ENCODE measurements around the gene LRCH1. TPM values are rescaled to one million over a fixed set of nuclear protein-coding genes. Genes with fewer than 3 reads are reported as not detected.
A peak's percentile ranks its signal among the peaks of the same experiment; 100 is the strongest.

Gene LRCH1
- total and polyA plus RNA-seq, 2 experiments from 2014 or later = 3.9 to 9.2 TPM

DNA sequence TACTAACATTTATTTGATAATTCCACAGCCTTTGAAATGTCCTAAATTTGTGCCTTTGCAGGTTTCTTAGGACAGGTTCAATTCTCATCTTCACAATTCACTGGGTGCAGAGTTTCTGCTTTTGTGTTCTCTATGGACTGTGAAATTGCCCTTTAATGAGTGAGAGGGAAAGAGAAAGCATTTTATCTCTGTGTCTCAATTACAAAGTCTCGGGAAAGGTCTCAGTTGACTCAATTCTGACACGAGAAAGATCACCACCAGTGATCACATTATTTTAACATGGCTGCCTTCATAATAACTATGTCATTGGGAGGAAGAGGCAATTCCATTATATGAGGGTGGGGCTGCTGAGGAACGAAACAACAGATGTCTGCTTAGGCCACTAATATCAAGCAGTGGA lies 26.2 kb upstream of the LRCH1 start:
- Histone ChIP-seq H3F3A (replicated peaks; ENCODE audit: low read depth) (no peaks in the 10 kb centered on the region), H3K79me2 (replicated peaks; ENCODE audit: insufficient read depth) (no peaks in the 10 kb centered on the region), H3K36me3 (ENCODE audit: insufficient read depth) (no peaks in the 10 kb centered on the region), H3K4me3 (no peak overlapping the region), H4K20me1 (replicated peaks; ENCODE audit: insufficient read depth) (no peaks in the 10 kb centered on the region), H3K4me2 (no peak overlapping the region), H3K9me2 (ENCODE audit: insufficient read depth) (no peaks in the 10 kb centered on the region), H3K27me3 (ENCODE audit: insufficient read depth) (no peaks in the 10 kb centered on the region), H3K27ac (ENCODE audit: low read depth) (no peak overlapping the region), H3K4me1 (ENCODE audit: insufficient read depth) (peaks cover 2% of the 10 kb centered on the region; the same call in 1 of the 2 replicates), H2AFZ (no peak overlapping the region)
- H3K9me3 Mint-ChIP-seq = no peaks in the 10 kb centered on the region
- H3K4me1 Mint-ChIP-seq = no peaks in the 10 kb centered on the region
- ATAC-seq = no peak
- H3K36me3 Mint-ChIP-seq (ENCODE audit: low read depth) = no peaks in the 10 kb centered on the region
- TF ChIP-seq NANOG (IDR thresholded peaks at IDR 0.05; ENCODE audit: borderline replicate concordance) = no peak
- TF ChIP-seq, protein P1, sequence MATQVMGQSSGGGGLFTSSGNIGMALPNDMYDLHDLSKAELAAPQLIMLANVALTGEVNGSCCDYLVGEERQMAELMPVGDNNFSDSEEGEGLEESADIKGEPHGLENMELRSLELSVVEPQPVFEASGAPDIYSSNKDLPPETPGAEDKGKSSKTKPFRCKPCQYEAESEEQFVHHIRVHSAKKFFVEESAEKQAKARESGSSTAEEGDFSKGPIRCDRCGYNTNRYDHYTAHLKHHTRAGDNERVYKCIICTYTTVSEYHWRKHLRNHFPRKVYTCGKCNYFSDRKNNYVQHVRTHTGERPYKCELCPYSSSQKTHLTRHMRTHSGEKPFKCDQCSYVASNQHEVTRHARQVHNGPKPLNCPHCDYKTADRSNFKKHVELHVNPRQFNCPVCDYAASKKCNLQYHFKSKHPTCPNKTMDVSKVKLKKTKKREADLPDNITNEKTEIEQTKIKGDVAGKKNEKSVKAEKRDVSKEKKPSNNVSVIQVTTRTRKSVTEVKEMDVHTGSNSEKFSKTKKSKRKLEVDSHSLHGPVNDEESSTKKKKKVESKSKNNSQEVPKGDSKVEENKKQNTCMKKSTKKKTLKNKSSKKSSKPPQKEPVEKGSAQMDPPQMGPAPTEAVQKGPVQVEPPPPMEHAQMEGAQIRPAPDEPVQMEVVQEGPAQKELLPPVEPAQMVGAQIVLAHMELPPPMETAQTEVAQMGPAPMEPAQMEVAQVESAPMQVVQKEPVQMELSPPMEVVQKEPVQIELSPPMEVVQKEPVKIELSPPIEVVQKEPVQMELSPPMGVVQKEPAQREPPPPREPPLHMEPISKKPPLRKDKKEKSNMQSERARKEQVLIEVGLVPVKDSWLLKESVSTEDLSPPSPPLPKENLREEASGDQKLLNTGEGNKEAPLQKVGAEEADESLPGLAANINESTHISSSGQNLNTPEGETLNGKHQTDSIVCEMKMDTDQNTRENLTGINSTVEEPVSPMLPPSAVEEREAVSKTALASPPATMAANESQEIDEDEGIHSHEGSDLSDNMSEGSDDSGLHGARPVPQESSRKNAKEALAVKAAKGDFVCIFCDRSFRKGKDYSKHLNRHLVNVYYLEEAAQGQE (IDR thresholded peaks at IDR 0.05; ENCODE audit: unreplicated experiment) = no peak
- no peak for TF ChIP-seq ZNF331 (CRISPR knock-in tag; IDR thresholded peaks at IDR 0.05; ENCODE audit: low read depth)
- no peak for TF ChIP-seq ZNF114 (CRISPR knock-in tag; IDR thresholded peaks at IDR 0.05)
- TF ChIP-seq, protein P2, sequence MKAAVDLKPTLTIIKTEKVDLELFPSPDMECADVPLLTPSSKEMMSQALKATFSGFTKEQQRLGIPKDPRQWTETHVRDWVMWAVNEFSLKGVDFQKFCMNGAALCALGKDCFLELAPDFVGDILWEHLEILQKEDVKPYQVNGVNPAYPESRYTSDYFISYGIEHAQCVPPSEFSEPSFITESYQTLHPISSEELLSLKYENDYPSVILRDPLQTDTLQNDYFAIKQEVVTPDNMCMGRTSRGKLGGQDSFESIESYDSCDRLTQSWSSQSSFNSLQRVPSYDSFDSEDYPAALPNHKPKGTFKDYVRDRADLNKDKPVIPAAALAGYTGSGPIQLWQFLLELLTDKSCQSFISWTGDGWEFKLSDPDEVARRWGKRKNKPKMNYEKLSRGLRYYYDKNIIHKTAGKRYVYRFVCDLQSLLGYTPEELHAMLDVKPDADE (IDR thresholded peaks at IDR 0.05) = no peak
- TF ChIP-seq EZH2phosphoT487 (IDR thresholded peaks at IDR 0.05; ENCODE audit: unreplicated experiment) = no peak
- peaks cover 10% of the 10 kb centered on the region for H3K27me3 Mint-ChIP-seq (ENCODE audit: insufficient read depth, low read depth, poor library complexity)
- no peak overlapping the region for H3K27ac Mint-ChIP-seq
- H3K4me3 Mint-ChIP-seq = no peak overlapping the region
- no peak for DNase-seq (ENCODE audit: low spot score)

DNA sequence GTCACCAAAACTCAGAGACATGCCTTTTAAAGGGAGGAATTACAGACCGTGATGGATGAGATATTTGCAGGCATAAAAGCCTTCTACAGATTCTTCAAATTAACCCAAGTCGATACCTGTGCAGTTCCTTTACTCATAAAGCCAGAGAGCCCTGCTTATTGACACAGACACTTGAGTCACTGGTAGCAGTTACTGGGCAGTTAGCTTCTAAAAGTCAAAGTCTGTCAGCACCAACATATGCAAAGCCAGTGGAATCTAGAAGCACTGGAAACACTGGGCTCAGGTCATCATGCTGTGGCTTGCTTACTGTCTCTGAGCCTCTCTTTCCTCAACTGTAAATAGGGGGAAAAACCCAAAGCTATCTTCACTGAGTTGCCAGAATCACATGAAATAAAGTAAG lies 25.7 kb upstream of the LRCH1 start:
- no peak for ATAC-seq
- TF ChIP-seq ZNF114 (CRISPR knock-in tag; IDR thresholded peaks at IDR 0.05) = no peak
- TF ChIP-seq, protein P3, sequence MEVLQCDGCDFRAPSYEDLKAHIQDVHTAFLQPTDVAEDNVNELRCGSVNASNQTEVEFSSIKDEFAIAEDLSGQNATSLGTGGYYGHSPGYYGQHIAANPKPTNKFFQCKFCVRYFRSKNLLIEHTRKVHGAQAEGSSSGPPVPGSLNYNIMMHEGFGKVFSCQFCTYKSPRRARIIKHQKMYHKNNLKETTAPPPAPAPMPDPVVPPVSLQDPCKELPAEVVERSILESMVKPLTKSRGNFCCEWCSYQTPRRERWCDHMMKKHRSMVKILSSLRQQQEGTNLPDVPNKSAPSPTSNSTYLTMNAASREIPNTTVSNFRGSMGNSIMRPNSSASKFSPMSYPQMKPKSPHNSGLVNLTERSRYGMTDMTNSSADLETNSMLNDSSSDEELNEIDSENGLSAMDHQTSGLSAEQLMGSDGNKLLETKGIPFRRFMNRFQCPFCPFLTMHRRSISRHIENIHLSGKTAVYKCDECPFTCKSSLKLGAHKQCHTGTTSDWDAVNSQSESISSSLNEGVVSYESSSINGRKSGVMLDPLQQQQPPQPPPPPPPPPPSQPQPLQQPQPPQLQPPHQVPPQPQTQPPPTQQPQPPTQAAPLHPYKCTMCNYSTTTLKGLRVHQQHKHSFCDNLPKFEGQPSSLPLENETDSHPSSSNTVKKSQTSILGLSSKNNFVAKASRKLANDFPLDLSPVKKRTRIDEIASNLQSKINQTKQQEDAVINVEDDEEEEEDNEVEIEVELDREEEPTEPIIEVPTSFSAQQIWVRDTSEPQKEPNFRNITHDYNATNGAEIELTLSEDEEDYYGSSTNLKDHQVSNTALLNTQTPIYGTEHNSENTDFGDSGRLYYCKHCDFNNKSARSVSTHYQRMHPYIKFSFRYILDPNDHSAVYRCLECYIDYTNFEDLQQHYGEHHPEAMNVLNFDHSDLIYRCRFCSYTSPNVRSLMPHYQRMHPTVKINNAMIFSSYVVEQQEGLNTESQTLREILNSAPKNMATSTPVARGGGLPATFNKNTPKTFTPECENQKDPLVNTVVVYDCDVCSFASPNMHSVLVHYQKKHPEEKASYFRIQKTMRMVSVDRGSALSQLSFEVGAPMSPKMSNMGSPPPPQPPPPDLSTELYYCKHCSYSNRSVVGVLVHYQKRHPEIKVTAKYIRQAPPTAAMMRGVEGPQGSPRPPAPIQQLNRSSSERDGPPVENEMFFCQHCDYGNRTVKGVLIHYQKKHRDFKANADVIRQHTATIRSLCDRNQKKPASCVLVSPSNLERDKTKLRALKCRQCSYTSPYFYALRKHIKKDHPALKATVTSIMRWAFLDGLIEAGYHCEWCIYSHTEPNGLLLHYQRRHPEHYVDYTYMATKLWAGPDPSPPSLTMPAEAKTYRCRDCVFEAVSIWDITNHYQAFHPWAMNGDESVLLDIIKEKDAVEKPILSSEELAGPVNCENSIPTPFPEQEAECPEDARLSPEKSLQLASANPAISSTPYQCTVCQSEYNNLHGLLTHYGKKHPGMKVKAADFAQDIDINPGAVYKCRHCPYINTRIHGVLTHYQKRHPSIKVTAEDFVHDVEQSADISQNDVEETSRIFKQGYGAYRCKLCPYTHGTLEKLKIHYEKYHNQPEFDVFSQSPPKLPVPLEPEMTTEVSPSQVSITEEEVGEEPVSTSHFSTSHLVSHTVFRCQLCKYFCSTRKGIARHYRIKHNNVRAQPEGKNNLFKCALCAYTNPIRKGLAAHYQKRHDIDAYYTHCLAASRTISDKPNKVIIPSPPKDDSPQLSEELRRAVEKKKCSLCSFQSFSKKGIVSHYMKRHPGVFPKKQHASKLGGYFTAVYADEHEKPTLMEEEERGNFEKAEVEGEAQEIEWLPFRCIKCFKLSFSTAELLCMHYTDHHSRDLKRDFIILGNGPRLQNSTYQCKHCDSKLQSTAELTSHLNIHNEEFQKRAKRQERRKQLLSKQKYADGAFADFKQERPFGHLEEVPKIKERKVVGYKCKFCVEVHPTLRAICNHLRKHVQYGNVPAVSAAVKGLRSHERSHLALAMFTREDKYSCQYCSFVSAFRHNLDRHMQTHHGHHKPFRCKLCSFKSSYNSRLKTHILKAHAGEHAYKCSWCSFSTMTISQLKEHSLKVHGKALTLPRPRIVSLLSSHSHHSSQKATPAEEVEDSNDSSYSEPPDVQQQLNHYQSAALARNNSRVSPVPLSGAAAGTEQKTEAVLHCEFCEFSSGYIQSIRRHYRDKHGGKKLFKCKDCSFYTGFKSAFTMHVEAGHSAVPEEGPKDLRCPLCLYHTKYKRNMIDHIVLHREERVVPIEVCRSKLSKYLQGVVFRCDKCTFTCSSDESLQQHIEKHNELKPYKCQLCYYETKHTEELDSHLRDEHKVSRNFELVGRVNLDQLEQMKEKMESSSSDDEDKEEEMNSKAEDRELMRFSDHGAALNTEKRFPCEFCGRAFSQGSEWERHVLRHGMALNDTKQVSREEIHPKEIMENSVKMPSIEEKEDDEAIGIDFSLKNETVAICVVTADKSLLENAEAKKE (CRISPR knock-in tag; IDR thresholded peaks at IDR 0.05) = no peak
- no peak for TF ChIP-seq ZNF331 (CRISPR knock-in tag; IDR thresholded peaks at IDR 0.05; ENCODE audit: low read depth)
- TF ChIP-seq CTCF (conservative IDR thresholded peaks at IDR 0.05; ENCODE audit: low read depth in 2 of 2) = no peak
- no peak for TF ChIP-seq EZH2phosphoT487 (IDR thresholded peaks at IDR 0.05; ENCODE audit: unreplicated experiment)
- TF ChIP-seq STAT1 (IDR thresholded peaks at IDR 0.05; ENCODE audit: unreplicated experiment) = no peak
- TF ChIP-seq NANOG (IDR thresholded peaks at IDR 0.05; ENCODE audit: borderline replicate concordance) = no peak

More for the DNA sequence above, 25.7 kb upstream of the LRCH1 start:
- no peak overlapping the region for H3K4me3 ChIP-seq
- DNase-seq (ENCODE audit: low spot score) = no peak
- Mint-ChIP-seq H3K4me3 (no peak overlapping the region), H3K27me3 (ENCODE audit: insufficient read depth, low read depth, poor library complexity) (peaks cover 10% of the 10 kb centered on the region), H3K4me1 (no peaks in the 10 kb centered on the region), H3K9me3 (no peaks in the 10 kb centered on the region), H3K36me3 (ENCODE audit: low read depth) (no peaks in the 10 kb centered on the region), H3K27ac (no peak overlapping the region)
- no peaks in the 10 kb centered on the region for H3K79me2 ChIP-seq (replicated peaks; ENCODE audit: insufficient read depth)
- no peak overlapping the region for H3K27ac ChIP-seq (ENCODE audit: low read depth)
- no peaks in the 10 kb centered on the region for H4K20me1 ChIP-seq (replicated peaks; ENCODE audit: insufficient read depth)
- no peaks in the 10 kb centered on the region for H3K27me3 ChIP-seq (ENCODE audit: insufficient read depth)
- H2AFZ ChIP-seq = 0 out of 2 replicates have a peak overlapping the region, but pooled peaks have one; percentile 28
- H3K4me2 ChIP-seq = no peak overlapping the region
- H3K36me3 ChIP-seq (ENCODE audit: insufficient read depth) = no peaks in the 10 kb centered on the region
- no peaks in the 10 kb centered on the region for H3K9me2 ChIP-seq (ENCODE audit: insufficient read depth)
- H3K4me1 ChIP-seq (ENCODE audit: insufficient read depth) = peaks cover 4% of the 10 kb centered on the region; the same call in 1 of the 2 replicates
- no peaks in the 10 kb centered on the region for H3F3A ChIP-seq (replicated peaks; ENCODE audit: low read depth)
